Measurements from ENCODE around the gene ZXDC. TPM values are rescaled to one million over a fixed set of nuclear protein-coding genes. Genes with fewer than 3 reads are reported as not detected.

ZXDC gene
- total RNA-seq, 4 donors from 2014 or later = 37.5 to 62.0 (median 52.3) TPM

GRCh38 chr3:126512916-126513650 lies 37.4 kb upstream of the ZXDC start:
- TF ChIP-seq CTCF (IDR thresholded peaks at IDR 0.05) (no peak), POLR2A (IDR thresholded peaks at IDR 0.05) (no peak)
- intact Hi-C loops (cut with DNase I; ENCODE audit: low total_unique reads) = no loop called here
- DNase-seq (ENCODE audit: low spot score in 2 of 2) = no peak
- WGBS, 2 donors = 56 to 64% methylated on average over 12 of the region's 12 CpGs
- no peak overlapping the region for H3K4me3 ChIP-seq (ENCODE audit: low read depth, poor library complexity, severe bottlenecking)

- intact Hi-C loops (cut with DNase I; ENCODE audit: low total_unique reads) = no loop called here
- no peak for TF ChIP-seq POLR2A (IDR thresholded peaks at IDR 0.05)
- no peak for TF ChIP-seq CTCF (IDR thresholded peaks at IDR 0.05)
- WGBS, 2 donors = 63 to 71% methylated on average over 7 of the region's 7 CpGs
- no peak overlapping the region for H3K4me3 ChIP-seq (ENCODE audit: low read depth, poor library complexity, severe bottlenecking)
- DNase-seq (ENCODE audit: low spot score in 2 of 2) = no peak
Observed at GRCh38 chr3:126512026-126512425, 36.3 kb upstream of the ZXDC start.

GRCh38 chr3:126511291-126511690 lies 35.6 kb upstream of the ZXDC start:
- WGBS, 2 donors = 68 to 72% methylated on average over 7 of the region's 7 CpGs
- intact Hi-C loops (cut with DNase I; ENCODE audit: low total_unique reads) = no loop called here
- TF ChIP-seq POLR2A (IDR thresholded peaks at IDR 0.05) (no peak), CTCF (IDR thresholded peaks at IDR 0.05) (no peak)
- no peak for DNase-seq (ENCODE audit: low spot score in 2 of 2)
- H3K4me3 ChIP-seq (ENCODE audit: low read depth, poor library complexity, severe bottlenecking) = no peak overlapping the region

- intact Hi-C loops (cut with DNase I; ENCODE audit: low total_unique reads) = no loop called here
- no peak overlapping the region for H3K4me3 ChIP-seq (ENCODE audit: low read depth, poor library complexity, severe bottlenecking)
- TF ChIP-seq POLR2A (IDR thresholded peaks at IDR 0.05) (no peak), CTCF (IDR thresholded peaks at IDR 0.05) (no peak)
- no peak for DNase-seq (ENCODE audit: low spot score in 2 of 2)
- 73 to 81% methylated on average over 22 of the region's 22 CpGs for WGBS, 2 donors
Observed at GRCh38 chr3:126510308-126510910, 34.7 kb upstream of the ZXDC start.

- no peak overlapping the region for H3K4me3 ChIP-seq (ENCODE audit: low read depth, poor library complexity, severe bottlenecking)
- WGBS, 2 donors = 50% methylated on average over 15 to 18 of the region's 18 CpGs
- TF ChIP-seq CTCF (IDR thresholded peaks at IDR 0.05) (no peak), POLR2A (IDR thresholded peaks at IDR 0.05) (no peak)
- no peak for DNase-seq (ENCODE audit: low spot score in 2 of 2)
- intact Hi-C loops (cut with DNase I; ENCODE audit: low total_unique reads) = no loop called here
Observed at GRCh38 chr3:126509597-126510307, 34.1 kb upstream of the ZXDC start.

All from lower leg skin (tissue), 4 donors.